ENCODE results near the gene PTAFR. TPM values are rescaled to one million over a fixed set of nuclear protein-coding genes. Genes with fewer than 3 reads are reported as not detected.

The PTAFR gene
- total and polyA plus RNA-seq, 2 of the 8 experiments (the other 6 are each of a cell fraction or from before 2014, with no cell fraction given), result 1.2 to 4.9 TPM

- TF ChIP-seq RNF2 (IDR thresholded peaks at IDR 0.05; ENCODE audit: borderline replicate concordance, low read depth, low read length, missing control alignments, poor library complexity, severe bottlenecking) (no peak), KDM1A (IDR thresholded peaks at IDR 0.05; ENCODE audit: borderline replicate concordance, low read length) (no peak), FOSL1 (IDR thresholded peaks at IDR 0.05; ENCODE audit: insufficient read depth, low read depth, low read length) (no peak), RXRA (IDR thresholded peaks at IDR 0.05; ENCODE audit: insufficient read depth, low read depth, low read length) (no peak), KDM5A (IDR thresholded peaks at IDR 0.05; ENCODE audit: low read length) (no peak), YY1 (IDR thresholded peaks at IDR 0.05; ENCODE audit: low read depth, low read length) (no peak)
Observed at GRCh38 chr1:28175955-28176485, 470 bp downstream of the PTAFR start (continued).
